Duodenal mucosa (tissue), 2 donors: ENCODE measurements around the gene PPP3CA.

ENCODE experiments used
- H3K27ac ChIP-seq: one replicate; pipeline ENCODE4 v1.7.0; 2013; ENCODE audit warnings: low read depth, low read length
- H3K27me3 ChIP-seq, 2 donors: one replicate each; pipeline ENCODE4 v1.7.0; 2013; ENCODE audit warnings: low read length in 2 of 2, control low read depth in 1 of 2; ENCODE audit not compliant: insufficient read depth in 2 of 2, control insufficient read depth in 1 of 2
- H3K36me3 ChIP-seq, 2 donors: one replicate each; pipeline ENCODE4 v1.7.0; 2013; ENCODE audit warnings: low read length in 2 of 2, control low read depth in 1 of 2; ENCODE audit not compliant: insufficient read depth in 2 of 2, control insufficient read depth in 1 of 2
- H3K4me1 ChIP-seq, 2 donors: one replicate each; pipeline ENCODE4 v1.7.0; 2013; ENCODE audit warnings: low read length in 2 of 2, control low read depth in 1 of 2; ENCODE audit not compliant: insufficient read depth in 2 of 2, control insufficient read depth in 1 of 2
- H3K4me3 ChIP-seq, 2 donors: one replicate each; pipeline ENCODE4 v1.7.0; 2013; ENCODE audit warnings: low read length in 2 of 2, low read depth in 1 of 2
- H3K9ac ChIP-seq, 2 donors: one replicate each; pipeline ENCODE4 v1.7.0; 2013; ENCODE audit warnings: low read length in 2 of 2, low read depth in 1 of 2
- H3K9me3 ChIP-seq, 2 donors: one replicate each; pipeline ENCODE4 v1.7.0; 2013; ENCODE audit warnings: low read length in 2 of 2, control low read depth in 1 of 2; ENCODE audit not compliant: control insufficient read depth in 1 of 2

The PPP3CA gene

GRCh38 chr4:101332424-101332823 lies 14.9 kb downstream of the PPP3CA start:
- H3K27ac ChIP-seq, result no peak overlapping the region
- no peaks in the 10 kb centered on the region for H3K36me3 ChIP-seq
- no peaks in the 10 kb centered on the region for H3K9me3 ChIP-seq
- peaks cover 0 to 10% of the 10 kb centered on the region in 2 donors for H3K4me1 ChIP-seq
- no peak overlapping the region for H3K4me3 ChIP-seq
- no peak overlapping the region for H3K9ac ChIP-seq
- H3K27me3 ChIP-seq, result no peaks in the 10 kb centered on the region

DNA sequence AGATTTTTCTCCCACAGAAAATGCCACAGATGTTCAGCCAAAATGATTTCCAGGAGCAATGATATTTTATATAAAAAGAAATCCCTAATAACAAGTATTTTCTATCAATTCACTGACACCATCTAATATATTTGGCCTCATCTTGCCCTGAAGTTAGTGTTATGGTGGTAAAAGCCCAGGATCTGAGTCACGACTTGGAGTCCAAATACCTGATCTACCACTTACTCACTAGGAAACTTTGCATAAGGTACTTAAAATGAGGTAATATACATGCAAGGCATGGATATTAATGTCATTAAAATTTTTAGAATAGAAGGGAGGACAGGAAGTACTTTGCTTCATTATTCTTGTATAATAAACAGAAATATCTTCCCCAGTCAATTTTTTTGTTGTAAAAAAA lies 16.3 kb downstream of the PPP3CA start:
- Histone ChIP-seq H3K9me3 (no peaks in the 10 kb centered on the region), H3K4me1 (peaks cover 0 to 10% of the 10 kb centered on the region in 2 donors)

DNA sequence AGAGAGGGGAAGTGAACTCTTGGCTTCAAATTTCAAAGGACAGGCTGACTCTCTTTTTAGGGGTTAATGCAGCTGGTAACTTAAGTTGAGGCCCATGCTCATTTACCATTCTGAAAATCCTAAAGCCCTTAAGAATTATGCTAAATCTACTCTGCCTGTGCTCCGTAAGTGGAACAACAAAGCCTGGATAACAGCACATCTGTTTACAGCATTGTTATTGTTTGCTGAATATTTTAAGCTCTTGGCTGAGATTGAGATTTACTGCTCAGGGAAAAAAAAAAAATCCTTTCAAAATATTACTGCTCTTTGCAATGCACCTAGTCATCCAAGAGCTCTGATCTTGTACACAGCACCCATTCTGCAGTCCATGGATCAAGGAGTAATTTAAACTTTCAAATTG lies 17.7 kb downstream of the PPP3CA start:
- Histone ChIP-seq H3K9ac (no peak overlapping the region), H3K4me3 (no peak overlapping the region), H3K36me3 (no peaks in the 10 kb centered on the region), H3K27ac (no peak overlapping the region), H3K4me1 (peaks cover 0 to 4% of the 10 kb centered on the region in 2 donors), H3K27me3 (no peaks in the 10 kb centered on the region), H3K9me3 (no peaks in the 10 kb centered on the region)

More for the DNA sequence above, 16.3 kb downstream of the PPP3CA start:
- Histone ChIP-seq H3K4me3 (no peak overlapping the region), H3K27ac (no peak overlapping the region), H3K9ac (no peak overlapping the region), H3K36me3 (no peaks in the 10 kb centered on the region), H3K27me3 (no peaks in the 10 kb centered on the region)

- H3K4me3 ChIP-seq, result no peak overlapping the region
- no peak overlapping the region for H3K27ac ChIP-seq
- H3K9ac ChIP-seq, result no peak overlapping the region
- H3K4me1 ChIP-seq, result peaks cover 0 to 4% of the 10 kb centered on the region in 2 donors
- H3K27me3 ChIP-seq, result no peaks in the 10 kb centered on the region
- H3K9me3 ChIP-seq, result no peaks in the 10 kb centered on the region
- no peaks in the 10 kb centered on the region for H3K36me3 ChIP-seq
Measured at GRCh38 chr4:101328063-101328602, 19.2 kb downstream of the PPP3CA start.

DNA sequence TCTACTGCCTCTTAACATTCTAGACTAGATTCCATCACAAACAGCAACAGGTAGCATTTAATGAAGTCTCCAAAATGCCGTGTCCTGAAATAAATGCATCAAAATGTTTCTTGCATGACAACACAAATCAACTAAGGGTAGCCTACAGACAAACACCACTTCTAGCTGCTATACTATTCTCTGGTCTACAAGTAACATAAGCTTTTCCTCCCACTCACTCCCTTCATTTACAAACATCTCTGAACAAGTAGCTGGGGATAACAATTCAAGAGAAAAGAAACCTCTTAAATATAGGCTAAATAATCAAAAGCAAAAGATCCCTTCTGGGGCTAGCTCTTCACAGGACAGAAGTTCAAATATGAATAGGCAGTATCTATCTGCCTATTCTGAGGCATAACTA lies 20.8 kb downstream of the PPP3CA start:
- Histone ChIP-seq H3K27me3 (no peaks in the 10 kb centered on the region), H3K9ac (no peak overlapping the region), H3K27ac (no peak overlapping the region), H3K9me3 (no peaks in the 10 kb centered on the region), H3K4me3 (no peak overlapping the region), H3K4me1 (peaks cover 0 to 4% of the 10 kb centered on the region in 2 donors), H3K36me3 (no peaks in the 10 kb centered on the region)

GRCh38 chr4:101322743-101323142 lies 24.6 kb downstream of the PPP3CA start:
- Histone ChIP-seq H3K4me3 (no peak overlapping the region), H3K9ac (no peak overlapping the region), H3K27me3 (no peaks in the 10 kb centered on the region), H3K36me3 (no peaks in the 10 kb centered on the region), H3K4me1 (no peaks in the 10 kb centered on the region), H3K9me3 (no peaks in the 10 kb centered on the region), H3K27ac (no peak overlapping the region)

DNA sequence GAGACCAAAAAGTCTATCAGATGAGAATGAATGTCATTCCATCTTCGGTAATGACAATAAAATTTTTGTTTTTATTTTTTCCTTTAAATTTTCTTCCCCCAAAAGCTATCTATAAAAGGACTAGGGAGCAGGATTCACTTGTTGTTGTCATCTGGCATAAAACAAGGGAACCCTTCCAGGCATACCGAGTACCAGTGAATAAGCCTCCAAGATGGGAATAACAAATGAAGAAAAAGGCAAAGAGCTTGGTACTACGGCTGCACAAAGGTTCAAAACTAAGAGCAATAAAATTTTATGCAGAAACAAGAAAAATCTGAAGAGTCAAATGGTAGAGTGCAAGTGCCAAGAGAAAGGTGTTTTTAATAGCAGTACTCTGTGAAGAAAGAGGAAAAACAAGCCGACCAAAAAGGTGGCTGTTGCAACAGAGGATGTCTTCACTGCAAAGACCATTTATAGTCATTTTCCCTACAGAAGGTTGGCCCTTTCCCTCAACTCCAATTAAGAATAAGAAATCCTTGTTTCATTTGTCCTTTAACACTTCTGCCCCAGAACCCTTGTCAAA lies 25.8 kb downstream of the PPP3CA start:
- Histone ChIP-seq H3K27me3 (no peaks in the 10 kb centered on the region), H3K9me3 (no peaks in the 10 kb centered on the region), H3K27ac (no peak overlapping the region), H3K4me1 (no peaks in the 10 kb centered on the region), H3K4me3 (no peak overlapping the region), H3K36me3 (no peaks in the 10 kb centered on the region), H3K9ac (no peak overlapping the region)

GRCh38 chr4:101315786-101316185 lies 31.5 kb downstream of the PPP3CA start:
- no peaks in the 10 kb centered on the region for H3K27me3 ChIP-seq
- H3K4me3 ChIP-seq, result no peak overlapping the region
- H3K27ac ChIP-seq, result no peak overlapping the region
- no peaks in the 10 kb centered on the region for H3K36me3 ChIP-seq
- H3K4me1 ChIP-seq, result no peaks in the 10 kb centered on the region
- H3K9me3 ChIP-seq, result peaks cover 0 to 2% of the 10 kb centered on the region in 2 donors
- no peak overlapping the region for H3K9ac ChIP-seq

- no peak overlapping the region for H3K27ac ChIP-seq
- no peak overlapping the region for H3K4me3 ChIP-seq
- no peak overlapping the region for H3K9ac ChIP-seq
- H3K36me3 ChIP-seq, result no peaks in the 10 kb centered on the region
- H3K9me3 ChIP-seq, result peaks cover 0 to 2% of the 10 kb centered on the region in 2 donors
- H3K4me1 ChIP-seq, result no peaks in the 10 kb centered on the region
- no peaks in the 10 kb centered on the region for H3K27me3 ChIP-seq
Measured at GRCh38 chr4:101315041-101315440, 32.3 kb downstream of the PPP3CA start.

DNA sequence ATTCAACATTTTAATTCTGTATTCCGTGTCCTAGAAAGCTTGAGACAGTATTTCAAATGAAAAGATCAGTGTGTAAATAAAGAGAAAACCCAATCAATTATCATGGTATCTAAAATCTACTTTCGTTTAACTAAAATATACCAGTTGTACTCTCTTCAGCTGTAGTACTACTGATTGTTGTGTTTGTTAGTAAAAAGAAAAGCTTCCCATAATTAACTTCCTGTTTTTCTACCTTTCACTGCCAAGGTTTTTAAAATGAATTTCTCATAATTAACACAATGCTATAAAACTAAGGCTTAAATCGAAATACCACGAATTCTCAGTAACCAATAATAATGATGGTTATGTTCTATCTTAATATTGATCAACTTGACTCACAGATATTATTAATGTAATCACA lies 37.4 kb downstream of the PPP3CA start:
- Histone ChIP-seq H3K27ac (no peak overlapping the region), H3K9ac (no peak overlapping the region), H3K9me3 (no peaks in the 10 kb centered on the region), H3K27me3 (no peaks in the 10 kb centered on the region), H3K4me3 (no peak overlapping the region), H3K4me1 (peaks cover 7 to 11% of the 10 kb centered on the region in 2 donors), H3K36me3 (no peaks in the 10 kb centered on the region)
